Activated CD8-positive, alpha-beta memory T cell treated with anti-CD3 and anti-CD28 coated beads for 1 hour (primary cell): ENCODE results near the gene UBE2E3.

ENCODE experiments used
- DNase-seq, 2 donors: peaks; one replicate each; pipeline ENCODE4 v3.0.0-alpha.2; 2020; ENCODE audit warnings: low read depth in 1 of 2; ENCODE audit errors: extremely low read depth in 1 of 2

Gene UBE2E3

DNA sequence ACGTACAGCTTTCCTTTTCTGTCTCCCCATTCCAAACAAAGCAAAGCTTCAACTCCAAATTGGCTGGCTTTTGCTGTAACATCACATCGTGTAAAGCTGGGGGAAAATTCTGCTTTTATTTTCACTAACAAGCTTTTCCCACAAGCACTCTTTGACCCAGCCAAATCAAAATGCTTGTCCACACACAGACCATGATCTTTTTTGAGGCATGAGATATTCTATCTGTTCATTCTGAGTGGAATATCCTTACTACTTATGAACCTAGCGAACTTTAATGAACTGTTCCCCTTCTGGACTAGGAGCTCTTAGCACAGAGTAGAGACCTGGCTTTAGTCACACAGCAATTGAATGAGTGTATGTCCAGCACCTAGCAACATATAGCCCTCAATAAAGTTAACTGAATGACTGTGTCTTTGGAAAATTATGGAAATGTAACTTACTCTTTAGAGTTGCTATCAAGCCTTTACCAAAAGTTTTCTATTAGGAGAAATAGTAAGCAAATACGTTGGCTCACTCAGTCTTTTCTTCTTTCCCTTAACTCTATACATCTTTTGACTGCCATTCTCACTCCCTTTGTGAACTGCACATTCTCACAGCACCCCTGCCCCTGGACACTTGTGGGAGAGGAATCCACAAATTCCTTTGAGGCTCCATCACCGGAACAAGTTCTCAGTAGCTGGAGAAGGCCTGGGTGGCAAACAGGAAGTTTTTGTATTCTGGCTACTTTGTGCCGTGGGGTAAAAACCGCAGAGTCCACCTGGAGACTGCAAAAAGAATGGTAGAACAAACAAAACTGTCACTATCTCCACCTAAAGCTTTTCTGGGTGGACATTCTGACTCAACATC, 1.3 kb upstream of the UBE2E3 start:
- DNase-seq = no peak

DNA sequence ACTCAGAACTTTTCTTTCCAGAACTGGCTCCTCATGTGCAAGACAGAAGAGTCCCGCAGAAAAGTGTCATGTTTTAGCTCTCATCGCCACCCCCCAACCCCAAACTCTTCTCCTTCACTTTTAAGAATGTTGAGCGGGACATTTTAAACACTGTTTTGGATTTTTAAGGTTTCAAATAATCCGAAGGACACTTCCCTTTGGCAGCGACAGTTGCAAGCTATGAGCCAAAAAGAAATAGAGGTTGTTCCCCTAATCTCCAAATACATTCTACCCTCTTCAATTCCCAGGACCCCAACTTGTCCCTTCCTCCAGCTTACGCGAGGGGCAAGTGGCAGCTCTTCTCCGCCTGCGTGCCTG, 678 bp upstream of the UBE2E3 start:
- no peak for DNase-seq

DNA sequence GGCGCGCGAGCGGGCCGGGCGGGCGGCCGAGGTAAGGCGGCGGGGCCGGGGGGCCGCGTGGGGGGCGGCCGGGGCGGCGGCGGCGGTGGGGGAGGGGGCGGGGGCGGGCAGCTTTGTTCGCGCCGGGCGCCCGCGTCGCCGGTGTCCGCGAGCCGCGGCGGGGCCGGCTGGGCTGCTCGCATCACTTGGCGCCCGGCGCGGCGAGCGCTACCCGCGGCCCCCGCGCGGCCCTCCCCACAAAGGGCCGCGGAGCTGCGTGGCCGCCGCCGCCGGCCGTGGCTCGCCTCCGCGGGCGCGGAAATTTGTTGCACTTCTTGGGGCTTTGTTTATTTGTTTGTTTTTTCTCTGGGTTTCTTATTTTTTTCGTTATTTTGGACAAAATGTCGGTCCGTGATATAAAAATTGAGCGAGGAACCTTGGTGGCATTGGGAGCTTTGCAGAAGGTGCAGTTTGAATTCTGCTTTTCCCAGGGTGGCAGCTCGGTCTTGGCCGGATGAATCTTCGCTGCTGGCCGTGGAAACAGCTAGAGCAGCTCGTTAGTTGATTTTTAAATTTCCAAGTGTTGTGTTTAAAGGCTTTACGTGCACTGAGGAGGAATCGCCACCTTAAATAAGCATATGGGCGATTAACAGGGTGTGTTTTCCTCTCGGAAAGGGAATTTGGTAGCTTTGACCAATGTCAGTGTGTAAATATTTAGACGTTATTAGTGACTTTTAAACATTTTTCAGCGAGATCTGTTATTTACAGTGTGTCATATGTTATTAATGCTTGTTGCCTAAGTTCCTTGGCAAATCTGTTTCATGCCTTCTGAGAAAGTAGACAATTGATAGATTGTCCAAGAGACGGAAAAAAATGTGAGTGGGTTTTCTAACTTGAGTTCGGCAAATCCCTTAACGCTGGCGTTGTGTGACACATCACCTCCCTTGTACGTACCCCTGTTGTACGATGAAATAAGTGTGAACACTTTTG, 822 bp downstream of the UBE2E3 start:
- no peak for DNase-seq

DNA sequence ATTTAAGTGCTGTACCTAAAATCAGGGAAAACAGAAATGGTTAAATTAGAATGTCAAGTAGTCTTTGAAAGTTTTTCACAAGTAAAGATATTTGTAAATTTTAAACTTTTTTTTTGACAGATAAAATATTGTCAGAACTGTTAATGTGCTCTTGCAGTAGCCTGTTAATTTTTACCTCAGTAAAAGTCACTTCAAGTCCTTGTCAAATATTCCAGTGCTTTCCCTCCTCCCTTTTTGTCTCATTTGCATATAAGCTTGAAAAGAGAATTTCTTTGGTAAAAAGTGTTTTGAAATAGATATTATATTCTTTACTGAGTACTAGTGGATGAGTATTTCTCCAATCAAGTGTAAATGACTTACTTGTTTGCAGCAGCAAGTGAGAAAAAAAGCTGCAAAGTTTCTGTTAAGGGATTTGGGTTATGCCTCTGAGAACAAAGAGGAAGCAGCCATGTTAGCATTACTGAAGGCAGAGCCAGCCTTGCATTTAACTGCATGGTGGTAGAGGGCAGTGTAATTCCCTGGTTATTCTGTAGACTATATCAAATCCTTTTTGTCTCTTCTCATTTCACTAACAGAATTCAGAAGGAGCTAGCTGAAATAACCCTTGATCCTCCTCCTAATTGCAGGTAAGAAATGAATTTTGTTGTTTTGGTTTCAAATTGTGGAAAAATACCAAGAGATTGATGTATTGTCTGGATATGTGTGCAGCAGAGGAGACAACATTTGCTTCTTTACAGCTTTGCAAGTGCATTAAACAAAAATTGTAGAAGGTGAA, 3.2 kb downstream of the UBE2E3 start:
- DNase-seq = no peak

DNA sequence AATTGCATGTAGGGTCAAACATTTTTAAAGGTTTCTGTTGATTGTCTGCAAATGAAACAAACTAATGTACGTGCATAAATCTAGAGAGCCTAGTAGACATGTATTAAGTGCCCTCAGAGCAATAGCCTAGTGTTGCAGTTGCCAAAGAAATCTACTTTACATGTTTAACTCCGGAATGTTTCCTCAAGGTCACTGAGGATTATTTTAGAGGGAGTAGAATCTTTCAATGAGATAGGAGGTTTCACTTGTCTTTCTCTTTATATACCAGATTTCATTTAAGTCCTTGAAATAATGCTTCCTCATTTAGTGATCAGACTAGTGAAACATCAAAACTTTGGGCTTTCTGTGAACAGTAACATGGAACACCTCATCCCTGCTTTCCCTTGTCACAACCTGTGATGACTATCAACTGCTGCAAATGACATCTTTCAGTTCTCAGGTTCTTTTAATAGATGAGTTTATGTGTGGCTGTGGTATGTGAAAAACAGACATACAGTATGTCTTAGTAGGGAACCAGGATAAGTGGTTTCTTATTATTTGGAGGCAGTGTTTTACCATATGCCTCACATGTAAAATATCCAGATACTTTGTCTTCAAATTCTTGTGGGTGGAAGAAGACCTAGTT, 5.5 kb downstream of the UBE2E3 start:
- no peak for DNase-seq

DNA sequence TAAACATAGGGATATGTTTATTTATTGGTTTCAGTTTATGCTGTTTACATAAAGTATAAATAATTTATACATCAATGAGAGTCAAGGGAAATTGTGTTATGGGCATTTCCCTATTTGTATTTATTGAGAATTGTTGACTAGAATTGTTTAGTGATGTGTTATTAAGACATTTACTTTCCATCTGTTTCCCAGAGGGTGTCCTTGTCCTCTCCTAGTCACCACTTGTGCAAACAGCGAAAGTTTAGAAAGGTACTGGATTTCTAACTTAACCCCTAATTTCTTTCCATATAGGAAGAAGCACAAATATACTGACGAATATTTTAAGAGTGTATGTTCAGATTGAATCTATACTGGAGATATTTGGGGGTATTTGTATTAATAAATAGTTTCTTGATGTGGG, 6.7 kb downstream of the UBE2E3 start:
- no peak for DNase-seq

DNA sequence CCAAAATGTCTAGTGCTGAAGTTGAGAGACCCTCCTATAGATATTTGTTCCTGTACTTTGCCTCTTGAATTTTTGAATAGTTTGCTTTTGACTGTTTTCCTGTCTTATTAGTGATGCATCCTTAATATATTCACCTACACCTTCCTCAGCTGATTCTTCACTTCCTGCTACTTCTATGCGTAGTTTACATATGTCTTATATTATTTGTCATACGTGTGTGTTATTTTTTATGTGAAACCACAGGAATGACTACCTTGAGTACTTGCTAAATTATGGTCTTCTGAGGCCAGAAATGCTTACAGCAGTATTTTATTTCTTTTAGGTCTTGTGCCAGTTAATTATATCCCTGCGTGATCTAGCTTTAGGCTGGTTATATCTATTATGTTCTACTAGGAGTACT, 9.9 kb downstream of the UBE2E3 start:
- no peak for DNase-seq

DNA sequence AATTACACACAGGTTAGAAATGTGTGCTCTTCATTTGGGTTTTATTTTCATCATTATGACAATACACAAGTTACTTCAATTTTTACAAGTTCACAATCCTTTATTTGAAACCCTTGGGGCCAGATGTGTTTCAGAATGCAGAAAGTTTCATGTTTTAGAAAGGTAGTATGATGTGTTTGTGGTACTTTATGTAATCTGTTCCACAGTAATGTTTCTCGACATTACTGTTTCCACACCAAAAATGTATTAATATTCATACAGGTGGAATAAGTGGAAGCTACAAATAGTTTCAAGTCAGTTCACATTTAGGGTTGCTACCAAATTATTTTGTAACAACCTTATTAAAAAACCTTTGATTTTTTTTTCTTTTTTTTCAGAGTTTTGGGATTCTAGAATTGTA, 10.4 kb downstream of the UBE2E3 start:
- DNase-seq = no peak

DNA sequence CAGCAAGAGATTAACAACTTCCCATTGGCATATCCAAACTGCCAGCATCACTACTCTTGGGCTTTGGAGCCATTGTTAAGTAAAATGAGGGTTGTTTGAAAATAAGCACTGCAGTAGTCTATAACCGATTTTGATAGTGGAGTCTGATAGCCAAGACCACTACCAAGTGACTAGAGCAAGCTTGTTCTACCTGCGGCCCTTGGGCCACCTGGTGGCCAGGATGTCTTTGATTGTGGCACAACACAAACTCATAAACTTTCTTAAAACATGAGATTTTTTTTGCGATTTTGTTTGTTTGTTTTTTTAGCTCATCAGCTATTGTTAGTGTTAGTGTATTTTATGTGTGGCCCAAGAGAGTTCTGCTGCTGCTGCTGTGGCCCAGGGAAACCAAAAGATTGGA, 11.0 kb downstream of the UBE2E3 start:
- no peak for DNase-seq

DNA sequence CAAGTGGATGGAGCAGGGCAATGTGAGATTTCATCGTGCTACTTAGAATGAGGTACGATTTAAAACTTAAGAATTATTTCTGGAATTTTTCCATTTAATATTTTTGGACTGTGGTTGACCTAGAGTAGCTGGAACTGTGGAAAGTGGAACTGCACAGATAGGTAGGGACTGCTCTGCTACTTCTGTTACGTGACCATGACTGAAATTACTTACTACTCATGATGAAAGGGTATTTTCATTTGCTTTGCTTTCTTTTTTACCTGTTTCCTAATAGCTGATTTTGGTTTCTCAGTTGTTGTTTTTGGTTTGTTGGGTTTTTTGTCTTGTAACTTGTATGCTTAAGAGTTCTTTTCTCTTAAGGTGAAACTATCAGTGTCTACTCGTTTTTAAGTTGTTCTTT, 11.4 kb downstream of the UBE2E3 start:
- DNase-seq = no peak

DNA sequence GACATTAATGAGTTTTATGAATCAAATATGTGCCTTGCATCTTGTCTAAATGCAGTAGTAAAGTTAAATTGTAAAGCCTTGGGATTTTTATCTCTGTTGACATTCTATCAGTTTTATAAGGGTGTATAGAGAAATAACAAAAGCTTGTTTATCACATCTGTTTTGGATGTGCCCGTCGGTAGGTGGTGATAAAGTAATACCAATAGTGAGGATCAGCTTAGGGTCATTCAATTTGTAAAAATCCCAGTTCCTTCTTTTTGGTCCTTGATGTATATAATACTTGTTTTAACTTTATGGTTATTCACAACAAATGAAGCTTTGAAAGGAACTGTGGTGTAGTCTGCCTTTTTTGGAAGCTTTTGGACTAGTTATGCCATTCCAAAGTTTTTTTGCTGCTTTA, 12.6 kb downstream of the UBE2E3 start:
- no peak for DNase-seq

DNA sequence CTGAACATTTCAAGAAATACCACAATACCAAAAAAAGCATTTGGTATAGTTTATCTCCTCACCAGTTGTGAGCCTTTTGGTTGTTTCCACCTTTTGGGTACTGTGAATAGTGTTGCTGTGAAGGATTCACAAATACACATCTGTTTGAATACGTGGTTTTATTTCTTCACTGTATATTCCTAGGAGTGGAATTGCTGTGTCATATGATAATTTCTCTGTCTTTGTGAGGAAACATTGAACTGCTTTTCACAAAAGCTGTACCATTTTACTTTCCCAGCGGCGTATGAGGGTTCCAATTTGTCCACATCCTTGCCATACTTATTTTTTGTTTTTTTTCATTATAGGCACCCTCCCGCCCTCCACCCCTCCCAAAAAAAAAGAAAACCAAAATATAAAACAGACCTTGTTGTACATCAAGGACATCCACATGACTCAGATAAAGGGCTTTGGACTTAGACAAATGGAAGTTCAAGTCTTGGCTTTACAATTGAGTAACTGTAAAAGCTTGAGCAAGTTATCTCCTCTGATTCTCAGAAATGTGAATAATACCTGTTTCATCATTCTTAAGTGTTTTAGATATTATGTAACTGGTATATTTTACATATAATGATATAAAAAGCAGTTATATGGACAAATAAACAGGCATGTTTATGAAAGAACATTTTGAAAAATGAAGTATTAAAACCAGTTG, 19.0 kb downstream of the UBE2E3 start:
- DNase-seq = no peak

DNA sequence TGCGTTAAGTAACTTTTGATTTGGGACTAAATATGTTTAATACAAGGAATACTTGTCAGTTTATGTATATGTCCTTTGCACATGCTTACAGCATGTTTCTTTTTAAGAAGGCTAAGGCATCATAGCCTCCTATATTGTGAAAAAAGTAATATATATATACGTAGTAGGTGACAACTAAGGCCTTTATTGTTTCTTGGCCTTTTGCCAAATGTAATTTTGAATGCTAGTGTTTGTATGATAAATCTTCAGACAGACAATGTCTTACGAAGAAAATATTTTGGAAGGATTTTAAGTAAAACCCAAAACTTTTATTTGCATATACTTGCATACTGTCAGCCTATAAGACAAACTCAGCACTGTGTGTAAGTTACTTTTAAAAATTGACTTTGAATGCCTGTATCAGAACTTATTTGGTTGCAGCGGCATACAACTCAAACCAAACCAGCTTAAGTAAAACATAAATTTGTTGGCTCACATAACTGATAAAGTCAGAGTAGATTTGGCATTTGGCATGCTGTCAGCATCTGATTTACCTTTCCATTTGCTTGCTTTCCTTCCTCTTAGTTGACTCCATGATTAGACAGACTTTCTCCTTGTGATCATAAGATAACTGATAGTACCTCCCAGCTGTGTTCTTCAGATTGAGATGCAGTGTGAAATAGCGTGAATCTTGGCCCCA, 24.4 kb downstream of the UBE2E3 start:
- DNase-seq = no peak

DNA sequence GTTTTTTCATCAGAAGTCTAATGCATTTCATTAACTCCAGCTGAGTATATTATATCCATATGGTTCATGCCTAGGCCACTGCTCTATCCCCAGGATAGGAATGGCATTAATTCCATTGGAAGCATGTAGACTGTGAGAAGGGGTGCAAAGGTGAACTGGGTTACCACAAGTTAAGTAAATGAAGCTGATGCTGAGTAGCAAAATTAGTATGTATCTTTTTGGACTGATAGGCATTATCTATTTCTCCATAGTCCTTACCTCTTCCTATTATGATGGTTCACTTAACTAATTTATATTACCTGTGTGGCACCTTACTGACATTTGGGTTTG, 24.9 kb downstream of the UBE2E3 start:
- no peak for DNase-seq

DNA sequence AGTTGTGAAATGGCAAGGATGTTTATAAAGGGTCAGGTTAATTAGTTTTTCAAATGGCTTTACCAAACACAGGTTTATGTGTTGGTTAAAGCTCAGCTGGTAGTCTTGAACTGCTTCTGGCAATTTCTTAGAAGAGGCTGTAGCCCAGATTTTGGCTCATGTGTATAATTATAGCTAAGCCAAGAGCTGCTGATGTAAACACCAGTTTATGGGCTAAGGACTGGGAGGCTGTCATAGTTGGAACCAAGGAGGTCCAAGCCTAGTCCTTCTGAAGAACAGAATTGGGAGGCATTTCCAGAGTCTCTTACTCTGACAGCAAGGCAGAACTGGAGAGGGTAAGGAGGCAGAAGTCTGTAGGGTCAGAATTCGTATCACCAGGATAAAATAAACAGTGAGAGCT, 25.4 kb downstream of the UBE2E3 start:
- no peak for DNase-seq

DNA sequence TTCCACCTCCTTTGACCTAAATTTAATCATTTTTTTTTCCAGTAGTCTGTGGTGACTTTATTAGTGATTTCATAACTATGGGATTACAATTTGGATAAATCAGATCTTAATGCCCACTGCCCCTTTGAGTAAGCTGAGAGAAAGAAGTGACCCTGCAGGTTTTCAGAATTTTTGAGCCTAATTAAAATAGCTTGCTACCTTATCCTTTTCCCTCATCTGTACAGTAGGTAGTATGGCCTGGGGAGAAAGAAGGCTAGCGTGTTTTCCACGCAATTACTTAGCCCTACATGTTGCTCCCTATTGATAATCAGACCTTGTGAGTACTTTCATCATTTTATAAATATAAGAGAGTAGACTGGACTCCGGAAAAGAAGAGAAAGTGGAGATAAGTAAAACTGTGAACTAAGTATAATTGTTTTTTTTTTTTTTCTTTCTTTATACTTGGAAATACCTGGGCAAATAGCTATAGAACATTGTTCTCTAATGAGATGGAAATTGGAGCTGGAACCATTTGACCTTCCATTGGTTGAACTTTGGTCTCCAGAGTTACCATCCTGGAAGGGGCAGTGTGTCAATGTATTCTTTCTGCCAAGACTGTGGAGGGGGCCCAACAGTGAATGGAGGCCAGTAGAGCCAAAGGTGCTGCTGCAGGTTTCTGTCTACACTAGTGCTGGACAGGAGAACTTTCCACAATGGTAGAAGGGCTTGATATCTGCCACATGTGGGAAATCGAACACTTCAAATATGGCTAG, 26.9 kb downstream of the UBE2E3 start:
- no peak for DNase-seq

DNA sequence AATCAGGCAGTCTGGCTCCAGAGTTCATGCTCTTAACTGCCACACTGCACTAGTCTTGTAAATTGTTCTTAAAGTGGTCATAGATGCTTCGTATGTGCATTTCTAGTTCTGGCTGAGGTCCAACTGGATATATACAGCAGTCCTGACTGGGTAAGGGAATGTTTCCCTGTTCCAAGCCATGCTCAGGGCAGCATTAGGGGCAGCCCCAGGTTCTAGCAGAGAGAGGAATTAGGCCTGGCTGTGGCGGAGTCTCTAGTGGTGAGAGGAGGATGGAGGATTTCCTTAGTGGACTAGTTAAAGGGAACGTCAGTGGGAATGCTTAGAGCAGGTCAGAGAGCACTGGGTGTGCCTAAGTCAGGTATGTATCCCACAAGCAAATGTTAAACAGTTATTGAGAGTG, 28.0 kb downstream of the UBE2E3 start:
- no peak for DNase-seq

DNA sequence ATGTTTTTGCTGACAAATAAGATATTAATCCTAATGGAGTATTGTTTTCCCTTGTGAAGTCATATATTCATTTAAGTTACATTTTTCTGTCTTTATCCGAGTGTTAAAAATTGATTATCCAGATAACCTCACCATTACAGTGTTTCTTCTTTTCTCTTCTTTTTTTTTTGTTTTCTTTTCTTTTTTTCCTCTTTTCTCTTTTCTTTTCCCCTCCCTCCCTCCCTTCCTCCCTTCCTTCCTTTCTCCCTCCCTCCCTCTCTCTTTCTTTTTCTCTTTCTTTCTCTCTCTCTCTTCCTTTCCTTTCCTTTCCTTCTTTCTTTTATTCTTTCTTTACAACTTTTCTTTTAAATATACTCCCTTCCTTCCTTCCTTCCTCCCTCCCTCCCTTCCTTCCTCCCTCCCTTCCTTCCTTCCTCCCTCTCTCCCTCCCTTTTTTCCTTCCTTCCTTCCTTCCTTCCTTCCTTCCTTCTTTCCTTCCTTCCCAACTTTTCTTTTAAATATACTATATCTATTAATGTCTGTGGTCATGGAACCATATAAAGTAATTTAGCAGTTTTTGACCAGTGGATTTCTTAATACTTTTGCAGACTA, 40.9 kb downstream of the UBE2E3 start:
- no peak for DNase-seq

DNA sequence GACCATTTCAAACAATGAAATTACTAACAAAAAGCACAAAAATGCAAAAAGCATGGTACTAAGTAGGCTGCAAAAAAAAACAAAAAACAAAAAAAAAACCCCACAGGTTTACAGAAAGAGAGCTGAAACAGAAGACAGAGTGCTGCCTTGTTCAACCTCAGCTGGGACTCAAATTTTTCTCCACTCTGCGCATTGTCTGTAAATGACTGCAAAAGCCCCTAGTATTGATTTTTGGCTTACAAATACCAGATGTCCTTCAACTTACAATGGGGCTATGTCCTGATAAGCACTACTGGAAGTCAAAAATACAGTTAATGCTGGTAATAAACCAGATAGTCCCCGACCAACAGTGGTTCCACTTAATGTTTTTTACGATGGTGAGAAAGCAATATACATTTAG, 42.2 kb downstream of the UBE2E3 start:
- no peak for DNase-seq
